C4-2B (cell line): Measurements from ENCODE around the gene EGR4.

Source experiments
- ZFX ChIP-seq: fragments of 450-650 bp; IDR thresholded peaks from 2 replicates; pipeline ENCODE4 v1.6.1; 2017
- TF ChIP-seq, protein P1 (sequence below): fragments of 450-650 bp; conservative IDR thresholded peaks from 2 replicates; pipeline ENCODE4 v1.5.1; 2017; ENCODE audit warnings: mild to moderate bottlenecking

- TF ChIP-seq, protein P1, sequence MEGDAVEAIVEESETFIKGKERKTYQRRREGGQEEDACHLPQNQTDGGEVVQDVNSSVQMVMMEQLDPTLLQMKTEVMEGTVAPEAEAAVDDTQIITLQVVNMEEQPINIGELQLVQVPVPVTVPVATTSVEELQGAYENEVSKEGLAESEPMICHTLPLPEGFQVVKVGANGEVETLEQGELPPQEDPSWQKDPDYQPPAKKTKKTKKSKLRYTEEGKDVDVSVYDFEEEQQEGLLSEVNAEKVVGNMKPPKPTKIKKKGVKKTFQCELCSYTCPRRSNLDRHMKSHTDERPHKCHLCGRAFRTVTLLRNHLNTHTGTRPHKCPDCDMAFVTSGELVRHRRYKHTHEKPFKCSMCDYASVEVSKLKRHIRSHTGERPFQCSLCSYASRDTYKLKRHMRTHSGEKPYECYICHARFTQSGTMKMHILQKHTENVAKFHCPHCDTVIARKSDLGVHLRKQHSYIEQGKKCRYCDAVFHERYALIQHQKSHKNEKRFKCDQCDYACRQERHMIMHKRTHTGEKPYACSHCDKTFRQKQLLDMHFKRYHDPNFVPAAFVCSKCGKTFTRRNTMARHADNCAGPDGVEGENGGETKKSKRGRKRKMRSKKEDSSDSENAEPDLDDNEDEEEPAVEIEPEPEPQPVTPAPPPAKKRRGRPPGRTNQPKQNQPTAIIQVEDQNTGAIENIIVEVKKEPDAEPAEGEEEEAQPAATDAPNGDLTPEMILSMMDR, result no peak
- TF ChIP-seq ZFX, result no peak
These were observed 10.3 kb downstream of the EGR4 start for GRCh38 chr2:73282924-73283544.
